ENCODE measurements around the gene ZSCAN22. TPM values are rescaled to one million over a fixed set of nuclear protein-coding genes. Genes with fewer than 3 reads are reported as not detected.
"Not testable (repeated sequence)": the region's sequence is repeated elsewhere in the genome, so short reads cannot be mapped to it uniquely, and the experiment has no call there.

The ZSCAN22 gene
- total and polyA plus RNA-seq, 2 experiments from 2014 or later: 0.86 to 2.9 TPM

- peak; percentile 64 for DNase-seq (ENCODE audit: low spot score)
- no peaks in the 10 kb centered on the region for H3K27me3 ChIP-seq (ENCODE audit: insufficient read depth)
- no peaks in the 10 kb centered on the region for H3K9me3 Mint-ChIP-seq
- TF ChIP-seq CTCF (conservative IDR thresholded peaks at IDR 0.05; ENCODE audit: low read depth in 2 of 2) (peak; percentile 49), CREB1 (CRISPR knock-in tag; IDR thresholded peaks at IDR 0.05; ENCODE audit: low read depth) (no peak), JUNB (IDR thresholded peaks at IDR 0.05; ENCODE audit: unreplicated experiment) (no peak)
- ATAC-seq: no peak; the same call in 1 of the 3 replicates
- no peaks in the 10 kb centered on the region for H3K4me1 ChIP-seq (ENCODE audit: insufficient read depth)
- H3K27ac ChIP-seq (ENCODE audit: low read depth): no peak overlapping the region
- H3K79me2 ChIP-seq (replicated peaks; ENCODE audit: insufficient read depth): no peaks in the 10 kb centered on the region
- H3K4me3 Mint-ChIP-seq: no peak overlapping the region
- no peaks in the 10 kb centered on the region for H3K9me2 ChIP-seq (ENCODE audit: insufficient read depth)
- no peak overlapping the region for H3K4me2 ChIP-seq
- no peak overlapping the region for H3K27ac Mint-ChIP-seq
- no peaks in the 10 kb centered on the region for H3K4me1 Mint-ChIP-seq
- H3K27me3 Mint-ChIP-seq (ENCODE audit: insufficient read depth, low read depth, poor library complexity): peaks cover 4% of the 10 kb centered on the region
- no peak overlapping the region for H2AFZ ChIP-seq
- no peaks in the 10 kb centered on the region for H3K36me3 Mint-ChIP-seq (ENCODE audit: low read depth)
- no peaks in the 10 kb centered on the region for H3K36me3 ChIP-seq (ENCODE audit: insufficient read depth)
- no peaks in the 10 kb centered on the region for H4K20me1 ChIP-seq (replicated peaks; ENCODE audit: insufficient read depth)
- H3F3A ChIP-seq (replicated peaks; ENCODE audit: low read depth): 0 out of 2 replicates have a peak, but pooled peaks cover under 1% of the 10 kb centered on the region
- H3K4me3 ChIP-seq: no peak overlapping the region
Measured at GRCh38 chr19:58372311-58373133, 45.7 kb downstream of the ZSCAN22 start.

GRCh38 chr19:58374200-58374599 lies 47.4 kb downstream of the ZSCAN22 start:
- Histone ChIP-seq H2AFZ (no peak overlapping the region), H3K4me1 (ENCODE audit: insufficient read depth) (no peaks in the 10 kb centered on the region), H3K27ac (ENCODE audit: low read depth) (no peak overlapping the region), H3F3A (replicated peaks; ENCODE audit: low read depth) (no peaks in the 10 kb centered on the region), H4K20me1 (replicated peaks; ENCODE audit: insufficient read depth) (no peaks in the 10 kb centered on the region), H3K36me3 (ENCODE audit: insufficient read depth) (no peaks in the 10 kb centered on the region), H3K9me2 (ENCODE audit: insufficient read depth) (no peaks in the 10 kb centered on the region), H3K79me2 (replicated peaks; ENCODE audit: insufficient read depth) (no peaks in the 10 kb centered on the region), H3K4me2 (no peak overlapping the region), H3K4me3 (no peak overlapping the region), H3K27me3 (ENCODE audit: insufficient read depth) (no peaks in the 10 kb centered on the region)
- DNase-seq (ENCODE audit: low spot score) (no peak), ATAC-seq (no peak)
- Mint-ChIP-seq H3K4me3 (no peak overlapping the region), H3K9me3 (no peaks in the 10 kb centered on the region), H3K4me1 (no peaks in the 10 kb centered on the region; the same call in 2 of the 3 replicates), H3K36me3 (ENCODE audit: low read depth) (no peaks in the 10 kb centered on the region), H3K27me3 (ENCODE audit: insufficient read depth, low read depth, poor library complexity) (peaks cover 10% of the 10 kb centered on the region), H3K27ac (no peak overlapping the region)
- no peak for TF ChIP-seq POLR2AphosphoS5 (IDR thresholded peaks at IDR 0.05; ENCODE audit: low read depth)

GRCh38 chr19:58376724-58377123 lies 49.9 kb downstream of the ZSCAN22 start:
- H3K36me3 Mint-ChIP-seq (ENCODE audit: low read depth); H3K36me3 ChIP-seq (ENCODE audit: insufficient read depth); H3K4me1 ChIP-seq (ENCODE audit: insufficient read depth); H3K79me2 ChIP-seq (replicated peaks; ENCODE audit: insufficient read depth); H3K27ac Mint-ChIP-seq; H3K27me3 ChIP-seq (ENCODE audit: insufficient read depth); H3K4me3 ChIP-seq; H3K4me2 ChIP-seq; H3K4me1 Mint-ChIP-seq; H3K27ac ChIP-seq (ENCODE audit: low read depth); H3K9me3 Mint-ChIP-seq; H2AFZ ChIP-seq; H3K4me3 Mint-ChIP-seq; H3K9me2 ChIP-seq (ENCODE audit: insufficient read depth); DNase-seq (ENCODE audit: low spot score); H3F3A ChIP-seq (replicated peaks; ENCODE audit: low read depth); H4K20me1 ChIP-seq (replicated peaks; ENCODE audit: insufficient read depth); ATAC-seq: not testable (repeated sequence)
- H3K27me3 Mint-ChIP-seq (ENCODE audit: insufficient read depth, low read depth, poor library complexity): peaks cover 15% of the 10 kb centered on the region

All from GM23338 (cell line).